Right forelimb (tissue), 1 donor: ENCODE data around the gene KDM8.

Experiments
- DNase-seq: peaks from one replicate; pipeline ENCODE4 v3.0.0-alpha.2; 2018

Gene KDM8

DNA sequence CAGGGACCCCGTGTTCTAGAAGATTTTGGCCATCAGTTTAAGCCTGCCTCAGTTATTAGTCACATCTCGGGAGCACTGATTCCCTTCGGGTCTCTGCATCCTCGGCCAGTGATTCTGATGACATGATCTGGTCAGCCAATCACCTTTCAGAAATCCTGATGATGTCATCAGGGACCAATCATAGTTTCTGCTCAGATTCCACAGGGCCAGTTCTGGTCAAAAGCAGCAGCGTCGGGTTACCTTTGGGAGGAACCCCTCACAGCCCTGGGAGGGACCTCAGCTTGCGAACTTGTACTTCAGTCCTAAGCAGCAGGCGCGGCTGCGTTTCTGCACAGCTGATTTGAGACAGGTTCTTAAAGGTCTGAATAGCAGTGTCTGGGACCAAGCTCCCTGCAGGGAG is 13.9 kb downstream of the KDM8 start:
- DNase-seq, result no peak

DNA sequence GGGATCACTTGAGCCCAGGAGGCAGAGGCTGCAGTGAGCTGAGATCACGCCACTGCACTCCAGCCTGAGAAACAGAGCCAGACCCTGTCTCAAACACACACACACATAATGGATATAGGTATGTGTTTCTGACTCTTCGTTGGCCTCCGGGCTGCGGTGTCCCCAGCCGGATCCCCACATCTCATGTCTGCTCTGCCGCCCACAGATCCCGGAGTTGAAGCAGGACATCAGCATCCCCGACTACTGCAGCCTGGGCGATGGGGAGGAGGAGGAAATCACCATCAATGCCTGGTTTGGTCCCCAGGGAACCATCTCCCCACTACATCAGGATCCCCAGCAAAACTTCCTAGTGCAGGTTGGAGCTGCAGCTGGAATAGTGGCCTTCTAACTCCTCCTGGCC is 15.4 kb downstream of the KDM8 start:
- DNase-seq, result no peak

DNA sequence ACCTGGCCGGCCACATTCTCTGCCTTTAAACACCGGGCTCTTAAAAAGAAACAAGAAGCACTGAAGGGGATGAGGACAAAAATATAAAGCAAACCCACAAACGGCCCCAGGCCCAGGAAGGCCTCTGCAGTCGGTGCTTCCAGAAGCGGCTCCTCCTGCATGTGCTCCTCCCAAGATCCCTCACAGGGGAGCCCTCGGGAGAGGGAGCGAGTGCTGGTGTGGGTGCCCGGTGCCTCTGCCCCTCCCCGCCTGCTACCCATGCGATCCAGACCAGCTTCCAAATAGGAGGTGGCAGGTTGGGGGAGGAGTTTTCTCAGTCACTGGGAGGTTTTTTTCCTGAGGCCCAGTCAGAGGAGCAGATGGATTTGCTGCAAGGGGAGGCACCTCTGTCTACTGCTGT is 15.8 kb downstream of the KDM8 start:
- DNase-seq, result no peak

DNA sequence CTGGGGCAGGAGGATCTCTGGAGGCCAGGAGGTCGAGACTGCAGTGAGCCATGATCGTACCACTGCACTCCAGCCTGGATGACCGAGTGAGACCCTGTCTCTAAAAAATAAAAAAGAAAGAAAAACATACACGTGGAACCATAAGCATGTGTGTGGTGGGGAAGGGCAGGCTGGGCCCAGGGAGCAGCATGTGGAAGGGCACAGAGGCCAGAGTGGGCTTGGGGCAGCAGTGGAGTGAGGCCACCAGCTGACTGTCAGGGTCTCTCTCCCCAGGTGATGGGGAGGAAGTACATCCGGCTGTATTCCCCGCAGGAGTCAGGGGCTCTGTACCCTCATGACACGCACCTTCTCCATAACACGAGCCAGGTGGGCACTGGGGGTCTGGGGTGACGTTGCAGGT is 16.8 kb downstream of the KDM8 start:
- DNase-seq, result no peak

GRCh38 chr16:27220527-27220926 is 17.2 kb downstream of the KDM8 start:
- DNase-seq, result no peak

DNA sequence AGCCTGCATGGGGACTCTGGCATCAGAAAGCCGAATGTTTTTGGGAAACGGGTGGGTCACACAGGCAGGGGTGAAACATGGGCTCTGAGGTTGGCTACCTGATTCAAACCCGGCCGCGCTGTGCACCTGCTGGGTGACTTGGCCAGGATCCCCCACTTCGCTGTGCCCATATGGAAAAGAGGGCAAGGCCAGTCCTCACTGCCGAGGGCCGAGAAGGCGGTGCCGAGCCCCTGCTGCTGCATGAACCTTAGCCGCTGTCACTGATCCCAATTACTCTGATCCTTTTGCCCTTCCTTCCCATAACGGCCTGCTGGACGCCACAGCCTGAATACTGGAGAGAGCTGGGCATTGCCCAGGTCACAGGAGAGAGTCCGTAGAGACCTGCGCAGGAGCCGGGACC is 17.7 kb downstream of the KDM8 start:
- no peak for DNase-seq

- no peak for DNase-seq
These were observed 18.4 kb downstream of the KDM8 start for GRCh38 chr16:27221576-27222248.

- DNase-seq, result peak; percentile 70
These were observed 19.2 kb downstream of the KDM8 start for GRCh38 chr16:27222249-27223225.

GRCh38 chr16:27223226-27223610 is 19.9 kb downstream of the KDM8 start:
- DNase-seq, result no peak

GRCh38 chr16:27223701-27224100 is 20.4 kb downstream of the KDM8 start:
- no peak for DNase-seq

GRCh38 chr16:27224271-27224737 is 21.0 kb downstream of the KDM8 start:
- no peak for DNase-seq

DNA sequence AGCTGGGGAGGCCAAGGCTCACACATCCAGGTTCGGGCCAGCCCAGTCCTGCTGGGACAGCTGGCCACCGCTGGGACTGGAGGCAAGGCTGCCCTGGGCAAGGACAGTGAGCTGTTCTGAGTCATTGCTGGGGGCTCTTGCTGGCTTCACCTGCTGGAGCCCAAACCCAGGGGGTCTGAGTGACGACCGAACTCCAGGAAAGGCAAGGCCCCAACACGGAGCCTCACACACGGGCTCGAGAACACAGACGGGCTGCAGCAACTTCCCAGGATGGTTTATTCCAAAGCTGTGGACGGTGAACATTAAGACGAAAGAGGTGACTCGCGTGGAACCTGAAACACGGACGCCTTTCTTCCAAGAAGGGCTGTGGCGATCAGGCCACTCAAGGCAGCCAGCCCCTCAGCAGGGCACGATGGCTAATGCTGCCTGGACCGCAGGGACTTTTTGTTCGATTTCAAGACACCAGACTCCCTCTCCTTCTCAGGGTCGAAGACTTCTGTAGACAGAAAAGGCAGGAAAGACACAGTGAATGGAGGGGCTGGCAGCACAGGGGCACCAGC is 21.5 kb downstream of the KDM8 start:
- no peak for DNase-seq

GRCh38 chr16:27225536-27226360 is 22.4 kb downstream of the KDM8 start:
- no peak for DNase-seq

- DNase-seq, result no peak
These were observed 23.1 kb downstream of the KDM8 start for GRCh38 chr16:27226476-27226875.

DNA sequence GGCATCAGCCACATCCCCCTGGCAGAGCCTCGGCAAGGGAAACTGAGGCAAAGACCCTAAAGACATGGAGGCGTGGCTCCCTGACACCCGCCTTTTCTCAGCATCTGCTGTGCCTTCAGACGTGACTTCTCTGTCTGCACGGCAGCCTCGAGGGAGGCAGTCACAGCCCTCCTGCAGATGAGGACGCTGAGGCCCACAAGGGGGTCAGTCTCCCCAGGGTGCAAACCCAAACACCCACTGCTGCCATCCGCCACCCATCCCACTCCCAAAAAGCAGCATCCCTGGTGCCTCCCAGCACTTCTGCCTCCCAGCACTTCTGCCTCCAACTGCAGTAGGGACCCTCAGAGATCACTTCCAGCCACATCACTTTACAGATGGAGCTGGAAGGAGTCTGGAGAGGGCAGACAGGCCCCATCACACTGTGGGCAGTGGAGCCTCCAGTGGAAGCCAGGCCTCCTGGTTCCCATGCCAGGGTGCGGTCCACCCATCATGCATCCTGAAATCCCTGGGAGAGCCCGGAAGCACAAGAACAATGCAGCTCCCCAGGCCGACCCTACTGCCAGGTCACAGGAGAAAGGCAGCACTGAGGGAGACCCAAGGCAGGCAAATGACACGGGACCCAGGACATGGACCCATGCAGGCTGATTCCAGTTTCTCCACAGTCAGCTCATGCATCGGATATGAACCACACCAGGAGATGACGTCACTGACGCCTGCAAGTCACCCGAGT is 23.8 kb downstream of the KDM8 start:
- DNase-seq, result no peak

DNA sequence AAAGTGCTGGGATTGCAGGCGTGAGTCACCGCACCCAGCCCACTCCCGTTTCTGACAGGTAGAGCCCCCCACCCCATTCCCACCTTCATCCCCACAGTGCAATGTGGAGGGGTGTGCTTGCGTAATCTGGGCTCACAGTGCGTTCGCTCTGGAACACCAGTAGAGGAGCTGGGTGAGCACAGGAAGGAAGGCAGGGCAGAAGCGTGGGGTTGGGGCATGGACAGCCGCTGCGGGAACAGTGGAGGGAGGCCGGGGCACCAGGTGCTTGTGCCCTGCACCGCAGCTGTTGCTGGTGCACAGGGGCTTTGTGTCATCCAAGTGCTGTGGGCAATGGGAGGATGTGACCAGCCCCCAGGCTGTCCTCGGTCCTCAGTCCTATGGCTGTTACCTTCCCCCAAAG is 24.7 kb downstream of the KDM8 start:
- DNase-seq, result no peak

DNA sequence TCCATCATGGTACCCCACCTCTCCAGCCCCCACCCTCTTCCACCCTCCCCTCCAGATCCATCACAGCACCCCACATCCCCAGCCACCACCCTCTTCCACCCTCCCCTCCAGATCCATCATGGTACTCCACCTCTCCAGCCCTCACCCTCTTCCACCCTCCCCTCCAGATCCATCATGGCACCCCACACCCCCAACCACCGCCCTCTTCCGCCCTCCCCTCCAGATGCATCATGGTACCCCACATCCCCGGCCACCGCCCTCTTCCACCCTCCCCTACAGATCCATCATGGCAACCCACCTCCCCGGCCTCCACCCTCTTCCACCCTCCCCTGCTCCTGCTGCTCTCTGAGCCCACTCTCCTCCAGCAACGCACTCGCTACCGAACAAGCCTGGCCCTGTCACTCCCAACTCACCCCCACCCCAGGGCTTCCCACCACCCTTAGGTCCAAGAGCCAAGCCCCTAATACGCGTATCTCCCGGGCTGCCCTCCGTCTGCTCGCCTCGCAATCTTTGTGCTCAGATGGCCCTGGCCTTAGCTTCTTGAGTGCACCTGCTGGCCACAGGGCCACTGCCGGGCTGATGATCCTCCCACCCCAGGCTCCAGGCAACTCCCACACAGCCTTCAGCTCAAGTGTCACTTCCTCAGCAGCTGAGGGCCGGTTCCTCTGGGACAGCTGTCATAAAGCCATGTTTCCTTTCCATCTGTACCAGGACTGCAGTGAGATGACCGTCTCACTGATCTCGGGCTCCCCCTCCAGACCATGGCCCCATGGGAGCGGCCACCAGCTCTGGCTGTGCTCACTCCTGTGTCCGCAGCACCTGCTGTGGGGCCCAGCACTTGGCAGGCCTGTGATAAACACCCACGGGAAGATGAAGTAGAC is 25.5 kb downstream of the KDM8 start:
- peak; percentile 69 for DNase-seq

DNA sequence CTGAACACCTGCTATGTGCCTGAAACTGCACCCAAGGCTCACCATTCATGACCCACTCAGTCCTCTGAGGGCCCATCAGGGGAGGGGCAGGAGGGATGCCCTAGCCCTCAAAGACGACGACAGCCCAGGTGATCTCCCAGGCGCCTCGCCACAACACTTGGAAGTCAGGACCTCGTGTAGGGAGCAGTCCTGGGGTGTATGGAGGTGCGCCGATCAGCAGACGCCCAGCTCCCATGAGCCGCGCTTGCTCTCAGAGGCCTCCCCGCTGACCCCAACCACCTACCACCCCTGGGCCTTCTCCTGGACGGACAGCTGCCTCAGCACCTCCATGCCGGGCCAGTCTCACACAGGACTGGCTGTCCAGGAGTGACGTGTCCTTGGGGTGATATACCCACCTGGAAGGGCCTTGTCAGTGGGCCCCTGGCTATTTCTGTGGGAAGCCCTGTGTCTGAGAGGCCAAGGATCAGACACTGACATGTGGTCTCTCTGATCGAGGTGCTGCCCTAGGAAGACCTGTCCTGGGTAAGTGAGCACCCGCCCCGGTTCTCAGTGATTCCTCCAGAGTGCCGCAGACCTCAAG is 26.7 kb downstream of the KDM8 start:
- no peak for DNase-seq

DNA sequence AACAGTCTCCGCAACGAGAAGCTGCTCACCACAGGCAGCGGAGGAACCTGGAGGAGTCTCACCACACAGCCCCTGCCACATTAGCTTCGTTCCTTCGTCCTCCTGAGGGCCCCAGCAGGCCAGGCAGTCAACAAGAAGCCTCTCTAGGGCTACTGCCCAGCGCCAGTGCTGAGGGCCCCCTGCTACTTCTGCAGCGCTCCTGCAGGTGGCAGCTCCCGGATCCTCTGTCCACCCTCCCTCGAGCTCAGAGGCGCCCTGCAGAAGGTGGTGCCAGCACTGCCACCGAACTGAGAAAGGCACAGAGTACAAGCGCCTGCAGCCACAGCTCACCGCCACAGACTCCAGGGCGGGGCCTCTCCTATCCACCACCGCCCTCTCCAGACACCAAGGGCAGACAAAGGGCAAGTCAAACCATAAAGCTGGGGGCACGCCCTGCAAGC is 27.3 kb downstream of the KDM8 start:
- DNase-seq, result no peak

- DNase-seq, result no peak
These were observed 28.4 kb downstream of the KDM8 start for GRCh38 chr16:27231692-27232060.
